Left renal pelvis (tissue), 4 donors: ENCODE data around the gene LZTS2. TPM values are rescaled to one million over a fixed set of nuclear protein-coding genes. Genes with fewer than 3 reads are reported as not detected.

Source experiments
- DNase-seq, 4 donors: peaks; one replicate each; pipeline ENCODE4 v3.0.0-alpha.2; 2013; ENCODE audit warnings: low read depth in 4 of 4, low spot score in 3 of 4
- polyA plus RNA-seq, 4 donors: library from polyadenylated mRNA; unstranded; fragments of 120-200 nt; gene quantifications; one replicate each; pipeline ENCODE4 v1.2.1, GENCODE V29; 2013; ENCODE audit not compliant: insufficient read length in 4 of 4

LZTS2 gene
- polyA plus RNA-seq, 4 donors: 47.0 to 75.9 (median 48.5) TPM

- no peak for DNase-seq
Measured at GRCh38 chr10:101047961-101048892, 48.6 kb downstream of the LZTS2 start.

- no peak for DNase-seq
Measured at GRCh38 chr10:101050208-101051069, 50.8 kb downstream of the LZTS2 start.

- DNase-seq: no peak
Measured at GRCh38 chr10:101052285-101052684, 52.7 kb downstream of the LZTS2 start.

- no peak for DNase-seq
Measured at GRCh38 chr10:101053516-101053915, 53.9 kb downstream of the LZTS2 start.

- DNase-seq: no peak
Measured at GRCh38 chr10:101054351-101054750, 54.7 kb downstream of the LZTS2 start.

- DNase-seq: no peak
Measured at GRCh38 chr10:101054876-101055275, 55.3 kb downstream of the LZTS2 start.

- no peak for DNase-seq
Measured at GRCh38 chr10:101055411-101055810, 55.8 kb downstream of the LZTS2 start.

- DNase-seq: no peak
Measured at GRCh38 chr10:101056365-101057151, 57.0 kb downstream of the LZTS2 start.

Other genes starting within 250 kb of the LZTS2 start
- 10 to 100 TPM; 31.4 to 47.1 (median 34.5) TPM for gene SLF2, start 86.8 kb upstream of the LZTS2 start, polyA plus RNA-seq
- gene SEMA4G, start 30.3 kb upstream of the LZTS2 start, polyA plus RNA-seq: 10 to 100 TPM; 14.8 to 53.8 (median 45.3) TPM
- gene MRPL43, start 12.3 kb upstream of the LZTS2 start, polyA plus RNA-seq: 100 to 1,000 TPM in 1 of 4 donors, 10 to 100 TPM in 3; 71.4 to 116 (median 92.1) TPM
- 10 to 100 TPM in 3 of 4 donors, 1 to 10 TPM in 1; 9.6 to 15.9 (median 15.4) TPM for gene TWNK, start 12.3 kb upstream of the LZTS2 start, polyA plus RNA-seq
- gene PDZD7, start 31.3 kb downstream of the LZTS2 start, polyA plus RNA-seq: 1 to 10 TPM; 1.3 to 2.9 (median 2.2) TPM
- 10 to 100 TPM; 16.7 to 30.3 (median 22.1) TPM for gene SFXN3, start 31.4 kb downstream of the LZTS2 start, polyA plus RNA-seq
- gene KAZALD1, start 62.2 kb downstream of the LZTS2 start, polyA plus RNA-seq: 10 to 100 TPM in 3 of 4 donors, 1 to 10 TPM in 1; 9.6 to 44.4 (median 12.9) TPM
- gene TLX1, start 131.5 kb downstream of the LZTS2 start, polyA plus RNA-seq: under 1 TPM in 2 of 4 donors, not detected in 2; 0.10 to 0.24 TPM
- not detected for gene LBX1, start 229.7 kb downstream of the LZTS2 start, polyA plus RNA-seq